ENCODE data around the gene CD226.
"Not testable (repeated sequence)": the region's sequence is repeated elsewhere in the genome, so short reads cannot be mapped to it uniquely, and the experiment has no call there.

CD226 gene

DNA sequence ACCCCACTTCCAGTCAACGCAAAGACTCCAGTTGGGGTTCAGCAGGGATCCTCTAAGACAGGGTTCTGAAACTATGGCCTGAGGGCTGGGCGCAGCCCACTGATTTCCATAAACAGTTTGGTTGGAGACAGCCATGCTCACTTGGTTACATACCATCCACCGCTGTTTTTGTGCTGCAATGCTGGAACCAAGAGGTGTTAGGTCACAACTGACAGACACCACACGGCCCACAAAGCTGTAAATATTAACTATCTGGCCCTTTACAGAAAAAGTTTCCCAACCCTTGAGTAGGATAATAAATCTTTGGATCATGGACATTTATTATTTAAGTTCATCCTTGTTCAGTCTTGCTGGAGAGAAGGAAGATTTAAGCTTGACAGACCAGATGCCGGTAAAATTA is 8.4 kb upstream of the CD226 start:
- no peak for DNase-seq

DNA sequence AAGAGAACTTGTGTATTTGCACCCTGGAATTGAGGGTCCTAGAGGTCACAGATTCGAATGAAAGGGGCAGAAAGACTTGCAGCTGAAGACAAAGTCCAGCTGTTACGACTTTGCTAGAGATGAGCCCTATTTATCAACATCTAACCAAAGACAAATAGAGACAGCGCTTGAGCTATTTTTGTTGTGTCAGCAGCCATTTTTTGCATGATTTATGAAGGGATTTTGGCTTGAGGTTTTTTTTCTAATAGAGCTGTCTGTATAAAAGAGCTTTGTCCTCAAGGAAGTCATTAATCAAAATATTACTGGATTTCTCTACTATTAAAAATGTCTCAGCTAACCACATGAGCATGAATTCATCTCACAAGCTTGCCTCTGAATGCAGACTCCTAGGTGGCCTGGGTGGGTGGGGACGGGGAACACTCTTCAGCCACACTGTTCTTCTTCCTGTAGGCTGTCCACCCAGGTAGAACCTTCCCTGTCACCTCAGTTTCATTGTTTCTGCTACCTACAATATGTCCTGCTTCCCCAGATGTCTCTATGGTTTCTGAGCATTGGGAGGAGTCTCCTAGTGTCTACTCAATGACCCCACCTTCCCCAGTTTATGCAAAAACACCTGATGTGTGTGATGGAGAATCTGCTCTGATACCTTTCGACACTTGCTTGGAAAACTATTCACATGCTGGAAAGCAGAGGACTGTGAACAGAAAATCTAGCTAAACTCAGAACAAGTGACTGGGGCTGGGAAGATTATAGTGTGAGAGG is 7.2 kb upstream of the CD226 start:
- DNase-seq, result no peak

DNA sequence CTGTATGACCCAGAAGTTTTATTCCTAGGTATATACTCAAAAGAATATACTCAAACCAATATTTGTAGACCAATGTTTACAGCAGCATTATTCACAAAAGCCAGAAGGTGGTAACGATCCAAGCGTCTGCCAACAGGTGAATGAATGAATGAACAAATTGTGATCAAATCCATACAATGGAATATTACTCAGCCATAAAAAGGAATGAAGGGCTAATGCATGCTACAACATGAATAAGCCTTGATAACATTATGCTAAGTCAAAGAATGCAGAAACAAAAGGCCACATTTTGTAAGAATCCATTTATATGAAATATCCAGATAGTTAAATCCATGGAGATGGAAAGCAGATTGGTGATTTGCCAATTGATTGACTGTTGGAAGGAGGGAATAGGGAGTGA is 5.5 kb upstream of the CD226 start:
- no peak for DNase-seq

DNA sequence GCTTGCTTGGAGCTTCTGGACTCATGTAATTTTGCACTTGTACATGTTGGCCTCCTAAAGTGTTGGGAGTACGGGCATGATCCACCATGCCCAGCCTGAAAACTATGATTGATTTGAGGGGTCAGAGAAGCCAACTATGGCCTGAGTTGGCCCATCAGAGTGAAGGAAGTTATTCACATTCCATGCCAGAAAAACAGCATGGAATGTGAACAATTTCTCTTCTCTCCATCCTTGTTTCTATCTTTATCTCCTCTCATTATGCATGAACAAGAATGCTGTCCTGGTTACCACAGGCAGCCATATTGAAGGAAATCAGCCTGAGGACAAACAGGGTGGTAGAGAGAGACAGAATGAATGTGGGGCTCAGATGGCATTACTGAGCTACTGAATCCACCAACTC is 3.5 kb upstream of the CD226 start:
- DNase-seq, result no peak

DNA sequence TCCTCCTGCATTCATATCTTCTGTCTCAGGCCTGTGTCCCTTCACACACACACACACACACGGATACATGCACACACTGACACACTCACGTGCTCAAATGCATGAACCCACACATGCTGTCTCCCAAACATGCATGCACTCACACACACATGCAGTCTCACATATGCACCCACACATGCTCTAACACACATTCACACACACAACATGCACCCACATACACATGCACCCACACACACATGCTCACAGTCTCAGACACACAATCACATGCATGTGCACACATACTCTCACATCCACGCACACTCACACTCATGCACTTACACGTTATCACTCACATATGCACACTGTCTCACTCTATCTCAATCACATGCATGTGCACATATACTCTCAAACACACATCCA is 1.9 kb upstream of the CD226 start:
- no peak for DNase-seq

DNA sequence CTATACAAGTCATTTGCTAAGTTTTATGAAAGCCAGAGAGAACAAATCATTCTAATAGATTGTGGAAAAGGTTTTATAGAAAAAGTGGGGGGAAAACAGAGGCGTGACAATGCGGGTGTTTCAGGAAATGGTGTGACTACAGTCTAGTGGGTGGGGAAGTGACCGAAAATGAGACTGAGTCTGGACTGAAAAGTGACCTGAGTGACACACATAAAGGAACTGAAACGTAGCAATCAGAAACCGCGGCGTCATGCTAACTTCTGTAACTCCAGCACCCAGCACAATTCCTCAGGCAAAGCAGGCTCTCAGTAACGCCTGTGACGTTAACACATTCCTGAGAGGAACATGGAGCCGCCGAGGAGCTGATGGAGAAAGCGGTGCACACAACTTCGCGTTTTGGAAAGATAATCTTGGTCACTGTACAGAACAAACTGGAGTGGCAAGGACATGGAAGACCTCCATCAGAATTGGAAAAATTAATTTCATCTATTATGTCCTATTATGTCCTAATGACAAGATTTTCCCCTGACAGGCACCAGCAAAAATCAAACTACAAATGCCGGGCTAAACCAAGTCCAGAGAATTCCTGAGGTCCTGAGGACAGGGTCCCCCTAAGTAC is 1.4 kb upstream of the CD226 start:
- no peak for DNase-seq

DNA sequence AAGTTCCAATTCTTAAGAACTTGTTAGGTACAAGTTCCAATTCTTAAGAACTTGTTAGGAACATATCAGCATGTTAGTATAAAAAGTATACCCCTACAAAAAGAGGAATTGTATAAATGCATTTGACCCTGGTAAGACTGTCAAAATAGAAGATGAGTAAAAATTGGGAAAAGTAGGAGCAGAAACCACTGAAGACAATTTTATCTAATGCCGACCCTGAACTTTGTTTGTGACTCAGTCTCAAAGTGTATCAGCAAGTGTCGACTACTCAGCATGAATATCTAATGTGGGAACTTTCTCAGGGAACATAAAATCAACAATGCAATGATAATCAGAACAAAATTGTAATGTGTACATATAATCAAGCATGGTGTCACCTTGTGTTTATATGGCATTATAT is 583 bp upstream of the CD226 start:
- DNase-seq, result no peak

DNA sequence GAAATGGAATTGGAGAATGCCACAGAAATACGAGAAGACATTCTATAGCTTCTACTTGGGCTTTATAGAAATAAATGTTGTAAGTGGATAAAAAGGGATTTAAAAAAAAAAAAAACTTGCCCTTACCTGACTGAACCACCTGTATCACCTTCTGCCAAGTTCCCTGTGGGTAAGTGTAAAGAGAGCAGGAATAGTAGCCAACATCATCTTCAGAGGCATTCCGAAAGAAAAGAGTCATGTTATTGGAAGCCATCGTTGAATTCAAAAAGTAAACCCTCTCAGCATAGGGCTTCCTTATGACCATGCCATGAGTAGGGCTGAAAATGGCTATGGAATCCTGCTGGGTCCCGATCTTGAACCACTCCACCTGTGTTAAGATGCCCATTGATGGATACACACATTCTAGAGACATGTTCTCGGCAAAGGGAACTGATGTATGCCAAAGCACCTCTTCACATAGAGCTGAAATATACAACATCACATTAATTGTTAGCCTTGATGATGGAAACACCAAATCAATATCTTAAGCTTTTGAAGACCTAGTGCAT is 991 bp downstream of the CD226 start:
- no peak for DNase-seq

DNA sequence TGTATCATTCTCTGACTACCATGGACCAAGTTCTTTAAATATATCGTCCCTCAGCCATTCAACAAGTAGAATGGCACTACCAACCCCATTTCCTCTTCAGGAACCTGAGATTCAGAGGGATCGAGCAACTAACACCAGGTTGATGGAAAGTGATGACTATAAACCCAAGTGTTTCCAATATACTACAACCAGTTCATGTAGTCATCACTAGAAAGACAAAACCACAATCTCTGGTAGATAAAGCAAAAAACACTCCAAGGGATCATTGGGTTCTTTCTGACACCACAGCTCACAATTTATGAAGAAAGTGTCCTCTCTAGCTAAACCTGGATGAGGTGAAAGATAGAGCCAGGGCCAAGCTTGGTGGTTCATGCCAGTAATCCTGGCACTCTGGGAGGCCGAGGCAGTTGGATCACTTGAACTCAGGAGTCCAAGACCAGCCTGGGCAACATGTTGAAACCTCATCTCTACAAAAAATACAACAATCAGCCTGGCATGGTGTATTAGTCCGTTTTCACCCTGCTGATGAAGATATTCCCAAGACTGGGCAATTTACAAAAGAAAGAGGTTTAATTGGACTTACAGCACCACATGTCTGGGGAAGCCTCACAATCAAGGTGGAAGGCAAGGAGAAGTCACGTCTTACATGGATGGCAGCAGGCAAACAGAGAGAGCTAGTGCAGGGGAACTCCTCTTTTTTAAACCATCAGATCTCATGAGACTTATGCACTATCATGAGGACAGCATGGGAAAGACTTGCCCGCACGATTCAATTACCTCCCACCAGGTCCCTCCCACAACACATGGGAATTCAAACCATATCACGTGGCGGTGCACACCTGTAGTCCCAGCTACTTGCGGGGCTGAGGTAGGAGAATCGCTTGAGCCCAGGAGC is 2.2 kb downstream of the CD226 start:
- DNase-seq, result no peak

DNA sequence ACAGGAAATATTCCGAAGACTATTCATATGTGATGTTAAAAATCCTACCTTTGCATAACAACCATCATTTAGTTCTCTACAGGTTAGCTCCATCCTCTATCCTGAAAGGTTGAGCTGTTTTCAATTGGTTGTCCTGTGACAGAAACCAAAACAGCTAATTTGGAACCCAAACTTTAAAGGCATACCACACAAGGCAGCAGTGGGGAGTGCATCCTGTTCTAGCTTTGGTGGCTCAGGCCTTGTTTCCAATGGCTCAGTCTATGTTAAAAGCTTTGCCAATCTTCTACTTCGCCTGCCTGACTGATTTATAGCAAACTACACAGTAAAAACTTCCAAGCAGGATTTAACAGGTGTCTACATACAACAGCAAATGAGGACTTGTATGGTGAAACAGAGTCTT is 3.2 kb downstream of the CD226 start:
- DNase-seq, result no peak

DNA sequence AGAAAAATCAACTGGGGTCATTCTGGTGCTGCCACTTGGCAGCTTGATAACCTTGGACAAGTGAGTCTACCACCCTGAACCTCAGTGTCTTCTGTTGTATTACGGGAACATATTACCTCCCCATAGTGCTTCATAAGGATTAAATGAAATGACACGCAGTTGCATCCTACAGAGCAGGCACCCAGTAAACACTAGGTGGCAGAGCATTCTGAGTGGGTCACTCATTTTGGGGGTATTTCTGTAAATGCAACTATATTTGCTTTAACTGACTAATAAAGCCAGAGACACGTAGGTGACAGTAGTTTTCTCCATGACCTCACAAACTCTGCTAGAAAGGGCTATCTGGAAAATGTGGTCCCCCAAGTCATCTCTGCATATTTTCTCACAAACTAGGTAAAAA is 4.7 kb downstream of the CD226 start:
- no peak for DNase-seq

DNA sequence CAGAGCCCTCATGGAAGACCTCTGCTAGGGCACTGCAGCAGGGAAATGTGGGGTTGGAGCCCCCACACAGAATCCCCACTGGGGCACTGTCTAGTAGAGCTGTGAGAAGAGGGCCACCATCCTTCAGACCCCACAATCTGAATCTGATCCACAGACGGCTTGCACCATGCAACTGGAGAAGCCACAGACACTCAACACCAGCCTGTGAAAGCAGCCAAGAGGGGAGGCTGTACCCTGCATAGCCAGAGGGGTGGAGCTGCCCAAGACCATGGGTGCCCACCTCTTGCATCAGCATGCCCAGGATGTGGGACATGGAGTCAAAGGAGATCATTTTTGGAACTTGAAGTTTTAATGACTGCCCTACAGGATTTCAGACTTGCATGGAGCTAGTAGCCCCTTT is 6.5 kb downstream of the CD226 start:
- no peak for DNase-seq

DNA sequence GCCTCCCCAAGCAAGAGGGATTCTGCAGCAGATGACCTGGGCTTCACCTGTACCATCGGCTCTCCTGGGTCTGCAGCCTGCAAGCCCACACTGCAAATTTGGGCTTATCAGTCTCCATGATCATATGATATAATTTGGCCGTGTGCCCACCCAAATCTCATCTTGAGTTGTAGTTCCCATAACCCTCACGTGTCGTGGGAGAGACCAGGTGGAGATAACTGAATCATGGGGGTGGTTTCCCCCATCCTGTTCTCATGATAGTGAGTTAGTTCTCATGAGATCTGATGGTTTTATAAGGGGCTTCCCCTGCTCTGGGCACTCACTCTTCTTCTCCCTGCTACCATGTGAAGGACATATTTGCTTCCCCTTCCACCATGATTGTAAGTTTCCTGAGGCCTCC is 7.9 kb downstream of the CD226 start:
- not testable (repeated sequence) for DNase-seq

DNA sequence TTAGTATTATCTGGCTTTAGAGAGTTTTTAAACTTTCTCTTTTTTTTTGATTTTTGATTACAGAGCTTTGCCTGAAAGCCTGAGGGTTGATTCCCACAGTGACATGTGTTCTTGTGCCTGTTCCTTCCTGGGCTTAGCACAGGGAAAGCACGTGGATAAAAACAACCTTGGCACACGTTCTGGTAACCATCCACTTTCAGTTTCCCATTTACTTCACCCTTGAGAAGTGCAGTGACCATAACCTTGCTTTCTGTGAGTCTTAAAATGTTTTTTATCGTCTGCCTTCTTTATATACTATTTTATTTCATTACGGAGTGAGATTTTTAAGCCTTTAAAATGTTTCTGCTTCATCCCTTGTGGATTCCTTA is 11.5 kb downstream of the CD226 start:
- DNase-seq, result peak; percentile 14

DNA sequence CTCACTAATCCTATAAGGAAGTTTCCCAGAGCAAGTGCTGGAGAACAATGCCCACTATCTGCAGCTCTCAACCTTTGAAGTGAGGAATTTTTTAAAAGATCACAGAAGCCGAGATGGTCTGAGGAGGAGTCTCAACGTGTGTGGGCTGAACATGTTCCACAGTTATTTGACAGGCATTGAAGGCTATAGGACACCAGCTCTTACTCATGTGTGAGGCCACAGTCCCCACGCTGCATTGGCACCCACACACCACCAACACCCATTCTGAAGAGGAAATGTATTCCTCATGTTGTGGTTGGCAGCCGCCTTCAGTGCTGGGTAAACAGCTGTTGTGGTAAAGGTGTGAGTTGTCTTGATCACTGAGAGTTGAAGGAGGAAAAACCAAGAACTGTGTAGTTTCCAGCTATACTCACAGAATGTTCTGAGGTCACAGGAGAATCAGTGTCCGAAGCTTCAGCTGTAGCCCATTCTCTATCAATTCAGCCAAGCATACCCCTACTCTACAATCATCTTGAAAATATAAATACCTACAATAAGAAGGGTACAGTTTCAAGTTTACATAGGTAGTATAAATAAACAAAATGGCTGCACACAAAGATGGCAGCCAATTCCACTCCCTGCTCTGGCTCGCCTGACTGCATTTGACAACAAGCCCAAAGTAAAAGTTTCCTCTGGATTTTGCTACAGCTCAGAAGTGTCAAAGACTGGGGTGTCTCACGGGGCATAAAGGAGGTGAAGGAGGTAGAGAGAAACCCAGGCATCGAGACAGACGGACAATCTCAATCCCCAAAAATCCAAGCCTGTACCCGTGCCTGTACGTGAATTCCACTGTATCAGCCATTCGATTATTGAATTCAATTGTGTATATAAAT is 12.1 kb downstream of the CD226 start:
- no peak for DNase-seq

DNA sequence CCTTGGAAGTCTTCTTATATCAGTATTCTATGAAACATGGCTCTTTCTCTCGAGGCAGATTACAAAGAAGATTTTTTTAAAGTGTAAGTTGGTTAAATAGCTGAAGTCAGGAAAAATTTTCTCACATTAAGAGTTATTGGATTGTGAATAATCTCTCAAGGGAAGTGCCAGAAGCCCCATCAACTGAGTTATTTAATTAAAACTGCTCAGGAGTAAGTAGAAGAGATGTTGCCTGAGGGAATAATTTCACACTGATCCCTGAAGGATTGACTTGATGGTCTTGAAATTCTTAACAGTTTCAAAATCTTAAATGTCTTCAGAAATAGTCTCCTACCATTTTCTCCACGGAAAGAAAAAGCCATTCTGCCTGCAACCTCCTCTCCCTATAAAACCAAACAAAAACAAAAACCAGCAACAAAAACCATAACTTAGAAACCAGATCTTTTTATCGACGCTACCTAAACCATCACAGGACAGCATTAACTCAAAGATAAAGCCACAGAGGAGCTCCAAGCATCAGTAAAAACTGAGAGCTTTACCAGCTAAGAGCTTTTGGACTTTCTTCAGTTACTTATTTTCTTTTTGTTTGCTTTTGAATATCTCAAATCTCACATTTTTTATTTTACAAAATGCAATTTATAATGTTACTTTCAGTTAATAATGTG is 12.9 kb downstream of the CD226 start:
- DNase-seq, result no peak

DNA sequence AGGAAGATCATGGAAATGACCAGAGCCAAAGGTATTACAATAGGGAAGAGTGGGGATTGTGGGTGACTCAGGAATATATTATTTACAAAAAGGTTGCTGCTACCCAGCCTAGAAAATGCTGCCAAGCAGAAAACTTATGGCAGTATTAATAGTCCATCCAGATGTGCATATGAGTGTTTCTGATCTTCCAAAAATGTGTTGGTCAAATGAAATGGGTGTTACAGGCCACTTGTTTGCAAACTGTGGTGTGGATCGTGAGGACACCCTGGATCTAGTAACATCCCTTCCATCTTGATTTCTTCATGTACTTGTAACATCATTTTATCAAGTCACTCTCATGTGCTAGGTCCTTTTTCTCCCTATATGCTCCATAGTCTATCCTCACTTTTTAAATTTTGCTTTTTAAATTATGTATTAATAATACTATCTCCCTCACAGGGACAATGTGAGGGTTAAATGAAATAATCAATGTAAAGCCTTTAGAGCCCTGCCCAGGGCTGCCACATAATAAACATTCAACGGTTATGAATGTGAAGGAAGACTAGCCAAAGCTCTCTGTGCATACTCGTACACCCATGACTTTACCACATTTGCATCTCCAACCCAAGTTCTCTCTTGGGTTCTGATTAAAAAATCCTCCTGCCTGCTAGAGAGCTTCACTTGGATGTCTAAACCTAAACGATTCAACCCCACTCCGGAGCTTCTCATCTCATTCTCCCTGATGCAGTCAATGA is 18.5 kb downstream of the CD226 start:
- no peak for DNase-seq

DNA sequence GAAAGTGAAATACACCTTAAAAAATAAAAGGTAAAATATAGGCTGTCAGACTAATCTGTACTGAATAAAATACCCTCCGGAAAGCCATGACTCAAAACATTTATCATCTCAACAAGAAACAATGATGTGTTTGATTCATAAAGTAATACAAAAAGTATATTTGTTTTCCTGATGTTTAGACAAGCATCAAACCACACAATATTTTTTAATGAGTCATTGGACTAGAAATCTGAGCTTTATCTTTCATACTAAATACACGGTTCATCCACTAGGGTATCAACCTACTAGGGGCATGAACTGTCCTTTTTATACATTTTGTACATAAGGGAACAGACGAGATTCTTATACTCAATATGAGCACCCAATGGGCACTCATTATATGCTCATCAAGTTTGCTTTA is 31.3 kb downstream of the CD226 start:
- DNase-seq, result no peak

DNA sequence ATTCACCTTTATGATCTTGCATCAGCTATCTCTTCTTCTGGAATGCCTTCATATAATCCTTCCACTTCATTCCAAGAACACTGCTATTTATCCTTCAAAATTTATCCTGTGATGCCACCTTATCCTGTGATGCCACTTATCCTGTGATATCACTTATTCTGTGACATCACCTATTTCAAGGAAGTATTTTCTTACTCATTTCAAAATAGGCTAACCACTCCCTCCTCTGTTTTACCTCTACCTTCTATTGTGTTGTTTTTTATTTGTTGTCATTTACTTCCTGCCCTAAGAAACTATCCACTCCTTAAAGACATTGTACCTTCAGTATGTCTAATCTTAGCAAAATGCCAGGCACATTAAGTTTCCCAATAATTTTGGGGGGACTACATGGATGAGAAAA is 38.8 kb downstream of the CD226 start:
- DNase-seq, result no peak

DNA sequence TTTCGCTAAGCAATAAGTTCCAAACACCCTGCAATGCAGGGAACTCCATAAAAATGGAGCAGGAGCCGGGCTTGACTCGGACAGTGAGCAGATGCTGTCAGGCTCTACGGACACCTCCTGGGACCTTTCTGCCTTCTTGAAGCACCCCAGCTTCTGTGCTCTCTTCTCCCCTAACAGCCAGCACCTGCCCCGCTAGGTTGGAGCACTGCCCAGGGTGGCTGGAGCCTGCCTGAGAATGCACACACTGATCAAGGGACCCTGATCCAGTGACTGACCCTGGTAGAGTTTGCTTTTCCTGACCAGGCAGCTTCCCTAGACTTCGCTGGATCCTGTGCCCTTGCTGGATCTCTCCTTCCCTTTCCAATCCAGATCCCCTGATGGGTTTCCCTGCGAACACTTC is 40.9 kb downstream of the CD226 start:
- no peak for DNase-seq

DNA sequence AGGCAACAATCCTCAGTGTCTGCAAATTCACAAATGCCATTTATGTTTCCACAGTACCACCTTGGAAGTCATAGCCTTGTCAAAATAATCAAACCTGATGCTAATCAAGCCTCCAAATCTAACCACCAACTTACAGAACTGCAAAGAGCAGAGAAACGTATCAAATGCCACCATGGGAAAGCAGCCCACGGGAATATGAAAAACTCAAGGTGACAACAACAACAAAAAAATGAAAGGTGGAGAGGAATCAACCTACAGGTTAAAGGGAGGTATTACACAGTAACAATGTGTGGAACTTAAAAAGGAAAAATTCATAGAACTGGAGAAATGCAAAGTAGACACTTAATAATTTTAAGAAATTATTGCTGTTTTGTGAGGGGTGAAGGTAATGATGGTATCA is 46.7 kb downstream of the CD226 start:
- no peak for DNase-seq

Data from OCI-M1 (cell line).